ENCODE data around the gene RNF7. TPM values are rescaled to one million over a fixed set of nuclear protein-coding genes. Genes with fewer than 3 reads are reported as not detected.
"Not testable (repeated sequence)": the region's sequence is repeated elsewhere in the genome, so short reads cannot be mapped to it uniquely, and the experiment has no call there.

Gene RNF7
- polyA plus RNA-seq, 1 experiment: 113 TPM

GRCh38 chr3:141753399-141753798 lies 15.3 kb downstream of the RNF7 start:
- POLR2A ChIA-PET: no interaction called here
- CTCF ChIA-PET: no interaction called here
- DNase-seq (ENCODE audit: low read depth, low spot score): no peak

GRCh38 chr3:141754032-141754431 lies 15.9 kb downstream of the RNF7 start:
- TF ChIP-seq CTCF (IDR thresholded peaks at IDR 0.05; ENCODE audit: low read depth, low read length): no peak
- ChIA-PET CTCF (interaction anchor here (2.8 kb wide), 1 partner anchor 15 kb away, joined by 12 read pairs; the partner anchor contains the start of gene RNF7), POLR2A (no interaction called here)

More at GRCh38 chr3:141753399-141753798, 15.3 kb downstream of the RNF7 start:
- Histone ChIP-seq H3K9me3 (ENCODE audit: control insufficient read depth, insufficient read depth, low read length) (no peaks in the 10 kb centered on the region), H3K27me3 (ENCODE audit: control insufficient read depth, insufficient read depth, low read length) (no peaks in the 10 kb centered on the region), H3K4me3 (ENCODE audit: low read depth, low read length) (no peak overlapping the region), H3K27ac (ENCODE audit: low read depth, low read length) (no peak overlapping the region)
- TF ChIP-seq CTCF (IDR thresholded peaks at IDR 0.05; ENCODE audit: low read depth, low read length): no peak

GRCh38 chr3:141762552-141762951 lies 24.5 kb downstream of the RNF7 start:
- CTCF ChIA-PET: not testable (repeated sequence)

More at GRCh38 chr3:141754032-141754431, 15.9 kb downstream of the RNF7 start:
- no peaks in the 10 kb centered on the region for H3K27me3 ChIP-seq (ENCODE audit: control insufficient read depth, insufficient read depth, low read length)
- no peak for DNase-seq (ENCODE audit: low read depth, low spot score)
- H3K27ac ChIP-seq (ENCODE audit: low read depth, low read length): no peak overlapping the region
- no peaks in the 10 kb centered on the region for H3K9me3 ChIP-seq (ENCODE audit: control insufficient read depth, insufficient read depth, low read length)
- no peak overlapping the region for H3K4me3 ChIP-seq (ENCODE audit: low read depth, low read length)

GRCh38 chr3:141763088-141763750 lies 25.1 kb downstream of the RNF7 start, which contains the start of gene GRK7:
GRK7 (plus strand) TSS chr3:141763408; CDS start chr3:141778285, 14,877 bp downstream.
- Histone ChIP-seq H3K9me3 (ENCODE audit: control insufficient read depth, insufficient read depth, low read length) (no peaks in the 10 kb centered on the region), H3K4me3 (ENCODE audit: low read depth, low read length) (no peak within 1 kb of the TSS), H3K27ac (ENCODE audit: low read depth, low read length) (no peak within 1 kb of the TSS), H3K27me3 (ENCODE audit: control insufficient read depth, insufficient read depth, low read length) (no peaks in the 10 kb centered on the region)
- no peak for TF ChIP-seq CTCF (IDR thresholded peaks at IDR 0.05; ENCODE audit: low read depth, low read length)
- no peak for DNase-seq (ENCODE audit: low read depth, low spot score)
- CTCF ChIA-PET: no interaction called here
- POLR2A ChIA-PET: no interaction called here

More at GRCh38 chr3:141762552-141762951, 24.5 kb downstream of the RNF7 start:
- H3K9me3 ChIP-seq (ENCODE audit: control insufficient read depth, insufficient read depth, low read length); H3K27ac ChIP-seq (ENCODE audit: low read depth, low read length); H3K27me3 ChIP-seq (ENCODE audit: control insufficient read depth, insufficient read depth, low read length); POLR2A ChIA-PET; H3K4me3 ChIP-seq (ENCODE audit: low read depth, low read length); DNase-seq (ENCODE audit: low read depth, low spot score): not testable (repeated sequence)

GRCh38 chr3:141764045-141764444 lies 25.9 kb downstream of the RNF7 start:
- CTCF ChIA-PET: no interaction called here
- H3K9me3 ChIP-seq (ENCODE audit: control insufficient read depth, insufficient read depth, low read length): no peaks in the 10 kb centered on the region
- POLR2A ChIA-PET: no interaction called here
- no peak overlapping the region for H3K4me3 ChIP-seq (ENCODE audit: low read depth, low read length)
- no peak for TF ChIP-seq CTCF (IDR thresholded peaks at IDR 0.05; ENCODE audit: low read depth, low read length)
- no peaks in the 10 kb centered on the region for H3K27me3 ChIP-seq (ENCODE audit: control insufficient read depth, insufficient read depth, low read length)
- no peak overlapping the region for H3K27ac ChIP-seq (ENCODE audit: low read depth, low read length)
- no peak for DNase-seq (ENCODE audit: low read depth, low spot score)
